ENCODE measurements around the gene ELP6. TPM values are rescaled to one million over a fixed set of nuclear protein-coding genes. Genes with fewer than 3 reads are reported as not detected.

ELP6 gene
- total RNA-seq, 1 donor, result 39.3 TPM

DNA sequence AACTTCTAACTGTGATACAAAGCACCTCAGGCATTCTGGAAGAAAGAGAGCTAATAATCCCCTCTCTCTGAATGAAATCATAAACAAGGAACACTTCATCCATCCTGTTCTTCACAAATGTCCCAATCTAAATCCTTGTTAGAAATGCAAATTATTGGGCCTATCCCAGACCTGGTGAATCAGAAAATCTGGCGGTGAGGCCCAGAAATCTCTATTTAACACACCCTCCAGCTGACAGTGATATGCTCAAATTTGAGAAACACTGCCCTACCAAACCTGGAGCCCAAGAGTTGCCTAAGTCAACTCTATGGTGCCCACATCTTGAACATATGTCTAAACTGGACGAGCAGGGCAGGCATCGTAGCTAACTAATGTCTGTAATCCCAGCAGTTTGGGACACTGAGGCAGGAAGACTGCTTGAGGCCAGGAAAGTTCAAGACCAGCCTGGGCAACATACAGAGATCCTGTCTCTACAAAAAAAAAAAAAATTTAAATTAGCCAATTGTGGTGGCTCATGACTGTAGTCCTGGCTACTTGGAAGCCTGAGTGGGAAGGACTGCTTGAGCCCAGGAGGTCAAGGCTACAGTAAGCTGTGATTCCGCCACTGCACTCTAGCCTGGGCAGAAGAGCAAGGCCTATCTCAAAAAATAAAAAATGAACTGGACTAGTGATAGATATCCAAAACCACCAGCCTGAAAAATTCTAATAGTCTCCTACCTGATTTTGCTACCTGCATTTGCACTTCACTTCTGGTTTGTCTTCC lies 60.9 kb downstream of the ELP6 start:
- DNase-seq (ENCODE audit: low read depth), result no peak
- TF ChIP-seq, protein P1, sequence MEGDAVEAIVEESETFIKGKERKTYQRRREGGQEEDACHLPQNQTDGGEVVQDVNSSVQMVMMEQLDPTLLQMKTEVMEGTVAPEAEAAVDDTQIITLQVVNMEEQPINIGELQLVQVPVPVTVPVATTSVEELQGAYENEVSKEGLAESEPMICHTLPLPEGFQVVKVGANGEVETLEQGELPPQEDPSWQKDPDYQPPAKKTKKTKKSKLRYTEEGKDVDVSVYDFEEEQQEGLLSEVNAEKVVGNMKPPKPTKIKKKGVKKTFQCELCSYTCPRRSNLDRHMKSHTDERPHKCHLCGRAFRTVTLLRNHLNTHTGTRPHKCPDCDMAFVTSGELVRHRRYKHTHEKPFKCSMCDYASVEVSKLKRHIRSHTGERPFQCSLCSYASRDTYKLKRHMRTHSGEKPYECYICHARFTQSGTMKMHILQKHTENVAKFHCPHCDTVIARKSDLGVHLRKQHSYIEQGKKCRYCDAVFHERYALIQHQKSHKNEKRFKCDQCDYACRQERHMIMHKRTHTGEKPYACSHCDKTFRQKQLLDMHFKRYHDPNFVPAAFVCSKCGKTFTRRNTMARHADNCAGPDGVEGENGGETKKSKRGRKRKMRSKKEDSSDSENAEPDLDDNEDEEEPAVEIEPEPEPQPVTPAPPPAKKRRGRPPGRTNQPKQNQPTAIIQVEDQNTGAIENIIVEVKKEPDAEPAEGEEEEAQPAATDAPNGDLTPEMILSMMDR (IDR thresholded peaks at IDR 0.05; ENCODE audit: insufficient read depth, low read depth, low read length), result no peak
- no peak overlapping the region for H3K4me3 ChIP-seq (ENCODE audit: low read depth, low read length)

Small RNAs within 50 kb of the gene (small RNA-seq; reads per million reads assigned to genes)
- gene AC099778.2 (not detected), gene RN7SL870P (not detected)

Other genes with a start within 250 kb of the ELP6 start
- 1.6 and 2.2 TPM in 2 replicates for gene KIF9, start 230.9 kb downstream of the ELP6 start, total RNA-seq
- gene KLHL18, start 230.8 kb downstream of the ELP6 start, total RNA-seq, result 20.3 and 22.9 TPM in 2 replicates
- 20.7 and 25.4 TPM in 2 replicates for gene PTPN23, start 132.7 kb downstream of the ELP6 start, total RNA-seq
- gene SCAP, start 37.8 kb downstream of the ELP6 start, total RNA-seq, result 50.3 and 66.5 TPM in 2 replicates
- gene CSPG5, start 65.2 kb upstream of the ELP6 start, total RNA-seq, result 0.32 and 0.43 TPM in 2 replicates

All from fibroblast of villous mesenchyme (primary cell).